Stimulated activated CD4-positive, alpha-beta T cell treated with anti-CD3 and anti-CD28 coated beads, Interleukin-4, amount 100 ng/mL, for 1 hour (primary cell): ENCODE results near the gene SYNDIG1L.
"Not testable (repeated sequence)": the region's sequence is repeated elsewhere in the genome, so short reads cannot be mapped to it uniquely, and the experiment has no call there.

Source experiments
- DNase-seq: peaks from one replicate; pipeline ENCODE4 v3.0.0-alpha.2; 2020

The SYNDIG1L gene

GRCh38 chr14:74426202-74426582 lies at the start of gene SYNDIG1L:
SYNDIG1L (minus strand) TSS chr14:74426210; CDS start chr14:74409744, 16,466 bp downstream.
- DNase-seq = no peak

- DNase-seq = no peak
These were observed 49.7 kb upstream of the SYNDIG1L start for GRCh38 chr14:74475678-74476077.

GRCh38 chr14:74474376-74474775 lies 48.4 kb upstream of the SYNDIG1L start:
- DNase-seq = no peak

- DNase-seq = no peak
These were observed 46.6 kb upstream of the SYNDIG1L start for GRCh38 chr14:74472601-74473000.

GRCh38 chr14:74469548-74470518 lies 43.8 kb upstream of the SYNDIG1L start:
- no peak for DNase-seq

- DNase-seq = no peak
These were observed 42.5 kb upstream of the SYNDIG1L start for GRCh38 chr14:74468513-74468912.

- no peak for DNase-seq
These were observed 39.3 kb upstream of the SYNDIG1L start for GRCh38 chr14:74465335-74465734.

GRCh38 chr14:74464785-74465184 lies 38.8 kb upstream of the SYNDIG1L start:
- DNase-seq = no peak

GRCh38 chr14:74463697-74464096 lies 37.7 kb upstream of the SYNDIG1L start:
- no peak for DNase-seq

GRCh38 chr14:74462993-74463392 lies 37.0 kb upstream of the SYNDIG1L start:
- DNase-seq = no peak

- no peak for DNase-seq
These were observed 34.0 kb upstream of the SYNDIG1L start for GRCh38 chr14:74459976-74460375.

GRCh38 chr14:74459289-74459946 lies 33.4 kb upstream of the SYNDIG1L start:
- peak; percentile 28 for DNase-seq

- no peak for DNase-seq
These were observed 31.5 kb upstream of the SYNDIG1L start for GRCh38 chr14:74457565-74457895.

- no peak for DNase-seq
These were observed 30.9 kb upstream of the SYNDIG1L start for GRCh38 chr14:74456684-74457564.

- not testable (repeated sequence) for DNase-seq
These were observed 28.4 kb upstream of the SYNDIG1L start for GRCh38 chr14:74454397-74454796.

- no peak for DNase-seq
These were observed 18.9 kb upstream of the SYNDIG1L start for GRCh38 chr14:74444866-74445265.

- no peak for DNase-seq
These were observed 16.7 kb upstream of the SYNDIG1L start for GRCh38 chr14:74442757-74443156.

- no peak for DNase-seq
These were observed 15.1 kb upstream of the SYNDIG1L start for GRCh38 chr14:74441113-74441512.

- DNase-seq = no peak
These were observed 12.4 kb upstream of the SYNDIG1L start for GRCh38 chr14:74438351-74438915.

GRCh38 chr14:74437496-74438053 lies 11.6 kb upstream of the SYNDIG1L start:
- DNase-seq = no peak

- no peak for DNase-seq
These were observed 8.3 kb upstream of the SYNDIG1L start for GRCh38 chr14:74434294-74434693.

GRCh38 chr14:74429991-74430390 lies 4.0 kb upstream of the SYNDIG1L start:
- DNase-seq = no peak
